HG02623 (cell line): ENCODE data around the gene NKTR.

Experiments
- ATAC-seq: cut with Tn5 transposase; IDR thresholded peaks from one replicate; pipeline ENCODE4 v1.9.1; 2021; ENCODE audit warnings: moderate library complexity; ENCODE audit not compliant: unreplicated experiment

NKTR gene

GRCh38 chr3:42692667-42693529, 92.4 kb downstream of the NKTR start:
- ATAC-seq = no peak

- ATAC-seq = no peak
Measured at GRCh38 chr3:42693530-42693930, 93.0 kb downstream of the NKTR start.

GRCh38 chr3:42694366-42694765, 93.9 kb downstream of the NKTR start:
- ATAC-seq = no peak

GRCh38 chr3:42696356-42697288, 96.1 kb downstream of the NKTR start:
- no peak for ATAC-seq

- no peak for ATAC-seq
Measured at GRCh38 chr3:42697289-42698051, 97.0 kb downstream of the NKTR start.
